Hindlimb muscle (tissue), 1 donor: Measurements from ENCODE around the gene C1orf167. TPM values are rescaled to one million over a fixed set of nuclear protein-coding genes. Genes with fewer than 3 reads are reported as not detected.

Experiments
- DNase-seq: peaks from one replicate; pipeline ENCODE4 v3.0.0-alpha.2; 2013
- polyA plus RNA-seq: library from polyadenylated mRNA; unstranded; fragments of 120-200 nt; gene quantifications from one replicate; pipeline ENCODE4 v1.2.1, GENCODE V29; 2013; ENCODE audit not compliant: insufficient read length

Gene C1orf167
- polyA plus RNA-seq = 7.2 TPM

GRCh38 chr1:11761988-11762406 is at the start of gene C1orf167:
Gene C1orf167, plus strand, starts transcription at chr1:11762193. Its CDS starts 2,208 bp downstream, at chr1:11764401.
- no peak for DNase-seq

DNA sequence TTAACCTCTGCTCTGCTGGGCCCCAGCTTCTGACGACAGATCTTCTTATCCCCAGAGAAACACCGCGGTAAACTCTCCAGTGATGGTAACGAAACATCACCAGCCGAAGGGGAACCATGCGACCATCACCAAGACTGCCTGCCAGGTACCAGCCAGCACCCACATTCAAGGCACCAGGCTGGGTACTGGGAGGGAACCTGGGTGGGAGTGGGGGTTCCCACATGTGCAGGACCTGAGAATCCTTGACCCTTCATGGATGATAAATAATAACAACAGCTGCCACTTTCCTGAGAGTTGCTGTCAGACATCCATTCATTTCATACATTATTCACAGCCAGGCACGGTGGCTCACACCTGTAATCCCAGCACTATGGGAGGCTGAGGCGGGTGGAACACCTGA is 49.7 kb upstream of the C1orf167 start:
- DNase-seq = no peak

DNA sequence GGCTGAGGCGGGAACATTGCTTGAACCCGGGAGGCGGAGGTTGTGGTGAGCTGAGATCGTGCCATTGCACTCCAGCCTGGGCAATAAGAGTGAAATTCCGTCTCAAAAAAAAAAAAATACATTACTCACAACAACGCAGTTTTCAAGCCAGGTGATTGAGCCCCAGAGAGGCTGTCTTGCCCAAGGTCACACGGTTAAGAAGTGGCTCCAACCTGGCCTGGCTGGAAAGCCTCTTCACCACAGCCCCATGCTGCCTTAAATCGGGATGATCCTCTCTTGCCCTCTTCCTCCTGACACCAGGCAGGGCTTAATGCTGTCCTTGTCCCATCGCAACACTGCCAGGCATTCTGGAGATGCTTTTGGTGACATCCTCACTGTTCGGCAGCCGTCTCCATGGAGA is 48.9 kb upstream of the C1orf167 start:
- DNase-seq = no peak

DNA sequence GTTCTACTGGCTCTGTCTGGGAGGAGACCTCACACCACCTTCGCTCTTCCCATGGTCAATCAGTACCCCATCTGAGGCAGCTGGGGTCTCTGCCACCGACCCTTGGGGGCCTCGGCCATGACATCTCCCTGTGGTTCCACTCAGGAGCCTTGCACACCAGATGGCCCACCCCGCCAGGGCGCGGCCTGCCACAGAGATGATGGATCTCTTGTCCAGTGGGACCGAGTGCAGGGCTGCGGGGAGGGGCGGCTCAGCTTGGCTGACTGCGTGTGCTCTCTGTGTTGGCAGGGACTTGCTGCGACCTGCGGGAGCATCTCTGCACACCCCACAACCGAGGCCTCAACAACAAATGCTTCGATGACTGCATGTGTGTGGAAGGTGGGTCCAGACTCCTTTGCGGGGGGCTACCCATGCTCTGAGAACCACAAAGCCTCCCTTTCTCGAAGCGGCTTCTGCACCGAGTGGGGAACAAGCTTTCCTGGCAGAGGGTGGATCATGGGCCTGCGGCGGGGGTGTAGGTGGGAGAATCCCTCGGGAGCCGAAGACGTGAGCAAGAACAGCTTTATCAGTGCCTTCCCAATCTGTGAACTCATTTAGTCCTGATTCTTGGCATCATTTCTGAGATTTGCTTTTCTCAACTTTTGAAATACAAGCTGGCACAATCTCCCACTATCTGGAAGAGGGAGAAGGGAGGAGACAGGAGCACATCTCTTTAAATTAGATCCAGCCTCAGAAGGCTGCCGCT is 47.0 kb upstream of the C1orf167 start:
- no peak for DNase-seq

- DNase-seq = peak; percentile 79
These were observed 42.5 kb upstream of the C1orf167 start for GRCh38 chr1:11719313-11720032.

DNA sequence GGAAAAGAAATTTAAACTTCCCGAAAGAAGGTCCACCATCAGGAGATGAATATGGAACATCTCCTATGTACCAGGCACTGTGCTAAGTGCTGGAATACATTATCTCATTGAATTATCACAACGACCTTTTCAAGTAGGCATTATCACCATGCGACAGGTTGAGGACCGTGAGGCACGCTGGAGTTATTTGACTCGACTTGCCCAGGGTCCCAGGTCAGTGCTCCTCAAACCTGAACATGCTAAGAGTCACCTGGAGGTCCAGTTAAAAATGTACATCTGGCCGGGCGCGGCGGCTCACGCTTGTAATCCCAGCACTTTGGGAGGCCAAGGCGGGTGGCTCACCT is 42.0 kb upstream of the C1orf167 start:
- no peak for DNase-seq

GRCh38 chr1:11720525-11720924 is 41.5 kb upstream of the C1orf167 start:
- peak; percentile 30 for DNase-seq

DNA sequence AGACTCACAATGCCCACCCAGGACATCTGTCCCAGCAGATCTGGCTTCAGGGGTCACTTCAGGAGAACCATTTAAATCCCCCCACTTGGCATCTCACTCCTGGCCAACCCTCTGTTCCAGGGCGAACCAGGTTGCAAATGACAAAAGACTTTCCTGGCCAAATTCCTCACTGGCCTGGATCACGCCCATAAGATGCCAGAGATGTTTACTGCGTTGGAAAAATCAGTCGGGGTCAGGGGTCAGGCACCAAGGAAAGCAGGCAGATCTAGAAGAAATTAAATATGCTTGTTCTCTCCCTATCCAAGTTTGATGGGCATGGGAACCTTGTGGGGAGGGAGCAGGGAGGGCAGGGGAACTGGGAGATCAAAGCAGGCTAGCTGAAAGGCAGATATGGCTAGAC is 40.7 kb upstream of the C1orf167 start:
- DNase-seq = no peak

DNA sequence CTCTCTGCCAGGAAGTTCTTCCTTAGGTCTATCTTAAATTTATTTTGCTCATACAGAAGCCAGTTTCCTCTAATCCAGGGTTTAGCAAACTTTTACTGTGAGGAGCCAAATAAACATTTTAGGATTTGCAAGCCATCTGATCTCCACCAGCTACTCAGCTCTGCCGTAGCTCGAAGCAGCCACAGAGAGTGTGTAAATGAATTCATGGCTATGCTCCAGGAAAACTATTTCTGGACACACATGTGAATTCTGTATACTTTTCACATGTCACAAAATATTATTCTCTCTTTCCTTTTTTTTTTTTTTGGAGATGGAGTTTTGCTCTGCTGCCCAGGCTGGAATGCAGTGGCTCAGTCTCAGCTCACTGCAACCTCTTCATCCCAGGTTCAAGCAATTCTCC is 39.5 kb upstream of the C1orf167 start:
- DNase-seq = peak; percentile 64

- DNase-seq = no peak
These were observed 36.4 kb upstream of the C1orf167 start for GRCh38 chr1:11725616-11726015.

- no peak for DNase-seq
These were observed 34.9 kb upstream of the C1orf167 start for GRCh38 chr1:11727119-11727518.

DNA sequence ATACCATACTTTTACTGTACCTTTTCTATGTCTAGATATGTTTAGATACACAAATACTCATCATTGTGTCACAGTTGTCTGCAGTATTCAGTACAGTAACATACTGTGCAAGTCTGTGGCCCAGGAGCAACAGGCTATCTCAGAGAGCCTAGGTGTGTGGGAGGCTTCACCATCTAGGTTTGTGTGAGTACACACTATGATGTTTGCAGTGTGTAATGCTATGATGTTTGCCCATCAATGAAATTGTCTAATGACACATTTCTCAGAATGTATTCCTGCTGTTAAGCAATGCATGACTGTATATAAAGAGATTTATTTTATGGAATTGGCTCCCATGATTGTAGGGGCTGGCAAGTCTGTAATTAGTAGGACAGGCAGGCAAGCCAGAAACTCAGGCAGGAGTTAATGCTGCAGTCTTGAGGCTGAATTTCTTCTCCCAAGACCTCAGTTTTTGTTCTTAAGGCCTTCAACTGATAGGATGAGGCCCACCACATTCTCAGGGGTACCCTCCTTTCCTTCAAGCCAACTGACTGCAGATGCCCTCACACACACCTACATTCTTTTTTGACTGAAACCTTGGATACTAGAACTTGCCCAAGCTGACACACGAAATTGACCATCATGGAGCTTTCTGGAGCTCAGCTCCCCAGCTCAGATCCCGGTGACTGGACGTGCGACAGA is 33.7 kb upstream of the C1orf167 start:
- DNase-seq = no peak

DNA sequence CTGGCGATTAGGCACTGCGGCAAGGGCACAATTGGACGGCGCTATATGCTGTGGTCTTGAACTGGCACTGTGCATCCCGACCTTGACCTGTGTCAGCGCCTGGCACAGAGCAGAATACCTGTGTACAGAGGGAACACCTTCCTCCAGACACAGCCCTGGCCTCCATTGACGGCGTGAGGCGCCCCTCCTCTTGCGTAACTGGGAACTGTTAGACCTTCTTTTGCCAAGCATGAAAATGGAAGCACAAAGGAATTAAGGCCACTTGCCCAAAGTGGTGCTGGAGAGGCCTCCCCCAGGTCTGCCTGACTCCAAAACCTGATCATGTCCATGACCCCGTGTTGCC is 32.9 kb upstream of the C1orf167 start:
- no peak for DNase-seq

- DNase-seq = no peak
These were observed 32.2 kb upstream of the C1orf167 start for GRCh38 chr1:11729498-11730428.

- DNase-seq = no peak
These were observed 31.5 kb upstream of the C1orf167 start for GRCh38 chr1:11730429-11730891.

DNA sequence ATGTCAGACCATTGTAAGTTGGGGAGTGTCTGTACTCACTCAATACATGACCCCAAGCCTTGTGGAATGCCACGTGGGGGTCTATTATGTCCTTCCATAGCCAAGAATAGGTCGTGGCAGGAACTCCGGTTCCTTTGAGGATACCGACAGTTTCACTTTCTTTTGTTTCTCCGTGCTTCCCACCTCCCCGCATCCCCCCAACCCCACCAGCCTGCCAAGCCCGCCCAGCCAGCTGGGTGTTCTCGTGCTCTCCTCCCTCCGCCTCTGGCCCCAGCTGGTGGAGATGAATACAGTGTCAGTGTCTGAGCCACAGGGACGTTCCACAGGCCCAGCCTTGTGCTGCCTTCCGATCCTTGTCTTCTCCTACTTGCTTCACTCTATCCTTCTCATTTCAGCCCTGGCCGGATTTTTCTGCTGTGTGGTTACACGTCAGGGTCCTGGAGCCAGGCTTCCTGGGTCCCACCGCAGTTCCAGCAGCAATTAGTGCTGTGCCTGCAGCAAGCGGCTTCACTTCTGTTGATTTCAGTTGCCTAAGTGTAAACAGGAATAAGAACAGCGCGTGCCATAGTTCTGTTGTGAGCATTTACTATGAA is 30.2 kb upstream of the C1orf167 start:
- DNase-seq = peak; percentile 88

DNA sequence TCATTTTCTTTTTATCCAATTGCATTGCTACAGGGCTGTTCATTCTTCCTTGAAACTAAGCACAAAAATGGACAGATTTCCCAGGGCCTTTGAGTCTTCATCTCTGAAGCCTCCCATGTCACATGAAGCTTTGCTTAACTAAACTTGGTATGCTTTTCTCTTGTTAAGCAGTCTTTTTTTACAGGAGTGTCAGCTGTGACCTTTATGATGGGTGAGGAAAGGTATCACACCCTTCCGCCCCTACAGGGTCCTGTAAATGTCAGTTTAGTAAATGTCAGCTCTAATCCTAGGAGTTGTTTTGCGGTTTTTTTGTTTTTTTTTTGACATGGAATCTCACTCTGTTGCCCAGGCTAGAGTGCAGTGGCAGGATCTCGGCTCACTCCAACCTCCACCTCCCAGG is 28.7 kb upstream of the C1orf167 start:
- no peak for DNase-seq

- no peak for DNase-seq
These were observed 26.5 kb upstream of the C1orf167 start for GRCh38 chr1:11735531-11735853.

DNA sequence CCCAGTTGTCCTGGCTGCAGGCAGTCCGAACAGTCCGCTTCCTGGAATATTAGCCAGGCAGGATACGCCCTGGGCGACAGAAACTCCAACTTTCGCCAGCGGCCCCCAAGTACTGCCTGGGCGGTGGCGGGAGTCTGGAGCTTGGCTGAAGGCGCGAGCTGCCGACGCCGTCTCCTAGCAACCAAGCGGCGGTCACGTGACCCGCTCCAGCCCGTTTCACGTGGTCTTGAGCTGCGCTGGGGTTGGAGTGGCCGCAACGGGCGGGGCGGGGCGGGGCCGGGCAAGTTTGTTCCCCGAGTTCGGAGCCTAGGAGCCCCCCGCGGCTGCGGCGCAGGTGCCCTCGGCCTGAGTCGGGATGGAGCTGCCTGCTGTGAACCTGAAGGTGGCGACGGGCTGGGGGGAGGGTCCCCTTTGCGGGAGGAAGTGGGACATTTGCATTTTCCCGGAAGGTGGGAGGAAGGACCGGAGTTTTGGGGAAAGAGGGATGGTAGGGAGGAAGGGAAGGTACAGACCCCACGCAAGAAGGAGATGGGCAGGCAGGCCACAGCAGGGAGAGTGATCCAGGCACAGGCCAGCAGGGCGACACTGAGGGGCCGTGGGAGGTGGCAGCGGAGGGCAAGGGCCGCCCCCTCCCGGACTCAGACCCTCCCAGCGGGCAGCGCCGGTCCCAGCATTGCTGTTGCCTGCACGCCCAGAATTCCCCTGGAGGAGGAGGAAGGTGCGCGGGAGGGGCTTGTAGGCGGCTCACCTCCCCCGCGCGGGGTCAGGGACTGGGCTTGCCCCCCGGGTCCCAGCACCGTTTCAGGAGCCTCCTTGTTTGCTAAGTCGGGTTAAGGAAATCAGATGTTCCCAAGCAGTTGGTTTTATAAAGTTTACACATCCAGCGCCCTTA is 25.9 kb upstream of the C1orf167 start, which contains the start of gene AGTRAP:
AGTRAP (plus strand) TSS at position 283 of the 892 bp plus-strand sequence; CDS start at position 356, 73 bp downstream.
- DNase-seq = peak; percentile 98

DNA sequence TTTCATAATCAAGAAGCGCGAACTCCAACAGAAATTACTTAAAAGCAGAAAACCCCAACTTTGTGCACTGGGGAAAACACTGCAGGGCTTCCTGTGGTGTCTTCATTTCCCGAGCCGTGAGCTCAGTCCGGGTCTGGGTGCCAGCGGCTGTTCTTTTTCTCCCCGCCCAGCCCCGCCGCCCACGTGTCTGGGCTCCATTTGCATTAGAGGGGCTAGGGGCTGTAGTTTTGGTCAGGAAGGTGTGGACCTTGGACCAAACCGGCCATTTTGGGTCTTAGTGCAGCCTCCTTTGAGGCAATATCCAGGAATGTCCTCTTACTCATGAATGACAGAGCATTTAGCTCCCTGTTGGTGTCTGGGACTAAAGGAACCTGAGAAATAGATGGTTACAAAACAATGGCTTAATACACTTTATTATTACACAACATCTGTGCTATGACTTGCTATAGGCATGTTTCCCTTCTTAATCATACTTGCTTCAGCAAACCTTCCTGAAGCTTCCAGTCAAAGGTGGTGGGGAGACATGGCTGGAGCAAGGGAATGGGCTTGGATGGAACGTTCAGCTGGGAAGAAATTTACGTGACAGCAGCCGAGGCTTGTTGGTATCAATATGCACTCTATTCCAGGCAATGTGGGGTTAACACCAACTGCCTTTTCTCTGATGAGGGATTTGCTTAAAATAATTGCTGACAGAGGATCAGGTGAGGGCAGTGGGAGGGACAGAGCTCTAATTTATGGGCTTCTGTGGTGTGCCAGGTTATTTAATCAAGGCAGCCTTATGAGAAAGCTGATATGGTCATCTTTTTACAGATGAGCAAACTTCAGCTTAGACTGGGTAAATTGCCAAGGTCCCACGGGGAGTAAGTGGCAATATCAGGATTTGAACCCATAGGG is 25.0 kb upstream of the C1orf167 start:
- DNase-seq = no peak
